BJ (cell line): ENCODE data around the gene PRR35. TPM values are rescaled to one million over a fixed set of nuclear protein-coding genes. Genes with fewer than 3 reads are reported as not detected.

Experiments
- CTCF ChIA-PET: fragments of 350-600 bp; formaldehyde crosslinking; extraction: SDS; loops from one replicate; lab custom pipeline; 2021; ENCODE audit warnings: antibody characterized with exemption, inconsistent platforms; lab: Yijun Ruan, JAX
- POLR2A ChIA-PET: fragments of 300-600 bp; sonication (Branson Sonifier 250); formaldehyde crosslinking; extraction: SDS; loops from one replicate; lab custom pipeline; 2021; ENCODE audit warnings: antibody characterized with exemption; lab: Charles Lee
- DNase-seq: peaks from one replicate; pipeline ENCODE4 v3.0.0-alpha.2; 2011; ENCODE audit warnings: low read depth
- H3K27me3 ChIP-seq: 2 replicates; pipeline ENCODE4 v1.6.0; 2011; ENCODE audit warnings: low read length; ENCODE audit not compliant: control insufficient read depth, insufficient read depth
- H3K36me3 ChIP-seq: 2 replicates; pipeline ENCODE4 v1.5.1; 2011; ENCODE audit warnings: low read length; ENCODE audit not compliant: control insufficient read depth, insufficient read depth
- H3K4me3 ChIP-seq: 2 replicates; pipeline ENCODE4 v1.5.1; 2011; ENCODE audit warnings: low read depth, mild to moderate bottlenecking, control low read depth, low read length
- polyA plus RNA-seq: library from polyadenylated mRNA; depleted of rRNA; stranded (reverse); fragments of >200 nt; gene quantifications from 2 replicates; pipeline ENCODE4 v1.2.3, GENCODE V29; 2011
- TF ChIP-seq, protein P1 (sequence below): IDR thresholded peaks from 2 replicates; pipeline ENCODE4 v1.5.1; 2011; ENCODE audit warnings: low read depth, mild to moderate bottlenecking, control low read depth, inconsistent platforms, low read length, moderate library complexity; ENCODE audit not compliant: insufficient read depth

PRR35 gene
- polyA plus RNA-seq, 1 experiment: not detected

DNA sequence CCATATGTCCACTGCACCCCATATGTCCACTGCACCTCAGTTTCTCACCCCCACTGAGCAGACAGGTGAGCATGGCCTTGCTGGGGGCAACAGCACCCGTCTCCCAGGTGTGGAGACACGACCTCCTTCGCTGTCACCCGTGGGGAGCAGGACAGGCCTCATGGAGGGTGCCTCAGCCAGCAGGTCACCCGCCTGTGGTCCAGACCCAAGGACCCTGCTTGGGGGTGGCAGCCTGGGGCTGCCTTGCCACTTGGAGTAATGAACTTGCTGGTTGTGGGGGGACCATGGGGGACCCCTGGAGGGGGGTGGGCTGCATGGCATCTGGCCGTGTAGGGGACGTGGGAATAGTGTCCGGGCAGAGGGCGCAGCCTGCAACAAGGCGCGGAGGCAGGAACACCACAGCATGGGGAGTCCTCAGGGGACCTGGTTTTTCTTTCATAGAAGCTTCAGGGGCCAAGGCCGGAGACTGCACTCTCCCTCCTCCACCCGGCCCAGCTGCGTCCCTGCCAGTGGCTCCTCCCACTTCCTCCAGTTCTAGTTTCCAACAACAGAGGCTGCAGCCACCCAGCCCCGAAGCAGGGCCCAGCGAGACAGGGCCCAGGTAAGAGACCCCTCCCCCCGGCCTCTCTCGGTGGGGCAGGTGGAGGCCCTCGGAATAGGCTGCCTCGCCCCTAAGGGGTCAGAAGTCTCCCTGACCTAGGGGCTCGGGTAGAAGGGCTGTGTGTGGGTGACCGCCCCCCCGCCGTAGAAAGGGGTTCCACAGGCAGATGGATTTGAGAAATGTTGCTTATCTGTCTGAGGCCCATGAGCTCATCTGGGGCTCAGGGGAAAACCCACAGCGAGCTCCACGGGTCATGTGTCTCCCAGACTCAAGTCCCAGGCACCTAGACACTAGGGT, 6.5 kb downstream of the PRR35 start, which contains the start of gene NHLRC4:
TSS of gene NHLRC4 (plus strand) at position 531 of the 898 bp plus-strand sequence. CDS start 1,043 bp downstream, outside the sequence.
- ChIA-PET CTCF (interaction anchor here (1.0 kb wide), 1 partner anchor 12 kb away, joined by 5 read pairs; no protein-coding TSS in a partner anchor), POLR2A (no interaction called here)
- Histone ChIP-seq H3K4me3 (peak within 1 kb of the TSS; percentile 16), H3K36me3 (no peaks in the 10 kb centered on the region), H3K27me3 (peaks cover 4% of the 10 kb centered on the region)
- TF ChIP-seq, protein P1, sequence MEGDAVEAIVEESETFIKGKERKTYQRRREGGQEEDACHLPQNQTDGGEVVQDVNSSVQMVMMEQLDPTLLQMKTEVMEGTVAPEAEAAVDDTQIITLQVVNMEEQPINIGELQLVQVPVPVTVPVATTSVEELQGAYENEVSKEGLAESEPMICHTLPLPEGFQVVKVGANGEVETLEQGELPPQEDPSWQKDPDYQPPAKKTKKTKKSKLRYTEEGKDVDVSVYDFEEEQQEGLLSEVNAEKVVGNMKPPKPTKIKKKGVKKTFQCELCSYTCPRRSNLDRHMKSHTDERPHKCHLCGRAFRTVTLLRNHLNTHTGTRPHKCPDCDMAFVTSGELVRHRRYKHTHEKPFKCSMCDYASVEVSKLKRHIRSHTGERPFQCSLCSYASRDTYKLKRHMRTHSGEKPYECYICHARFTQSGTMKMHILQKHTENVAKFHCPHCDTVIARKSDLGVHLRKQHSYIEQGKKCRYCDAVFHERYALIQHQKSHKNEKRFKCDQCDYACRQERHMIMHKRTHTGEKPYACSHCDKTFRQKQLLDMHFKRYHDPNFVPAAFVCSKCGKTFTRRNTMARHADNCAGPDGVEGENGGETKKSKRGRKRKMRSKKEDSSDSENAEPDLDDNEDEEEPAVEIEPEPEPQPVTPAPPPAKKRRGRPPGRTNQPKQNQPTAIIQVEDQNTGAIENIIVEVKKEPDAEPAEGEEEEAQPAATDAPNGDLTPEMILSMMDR: no peak
- no peak for DNase-seq

DNA sequence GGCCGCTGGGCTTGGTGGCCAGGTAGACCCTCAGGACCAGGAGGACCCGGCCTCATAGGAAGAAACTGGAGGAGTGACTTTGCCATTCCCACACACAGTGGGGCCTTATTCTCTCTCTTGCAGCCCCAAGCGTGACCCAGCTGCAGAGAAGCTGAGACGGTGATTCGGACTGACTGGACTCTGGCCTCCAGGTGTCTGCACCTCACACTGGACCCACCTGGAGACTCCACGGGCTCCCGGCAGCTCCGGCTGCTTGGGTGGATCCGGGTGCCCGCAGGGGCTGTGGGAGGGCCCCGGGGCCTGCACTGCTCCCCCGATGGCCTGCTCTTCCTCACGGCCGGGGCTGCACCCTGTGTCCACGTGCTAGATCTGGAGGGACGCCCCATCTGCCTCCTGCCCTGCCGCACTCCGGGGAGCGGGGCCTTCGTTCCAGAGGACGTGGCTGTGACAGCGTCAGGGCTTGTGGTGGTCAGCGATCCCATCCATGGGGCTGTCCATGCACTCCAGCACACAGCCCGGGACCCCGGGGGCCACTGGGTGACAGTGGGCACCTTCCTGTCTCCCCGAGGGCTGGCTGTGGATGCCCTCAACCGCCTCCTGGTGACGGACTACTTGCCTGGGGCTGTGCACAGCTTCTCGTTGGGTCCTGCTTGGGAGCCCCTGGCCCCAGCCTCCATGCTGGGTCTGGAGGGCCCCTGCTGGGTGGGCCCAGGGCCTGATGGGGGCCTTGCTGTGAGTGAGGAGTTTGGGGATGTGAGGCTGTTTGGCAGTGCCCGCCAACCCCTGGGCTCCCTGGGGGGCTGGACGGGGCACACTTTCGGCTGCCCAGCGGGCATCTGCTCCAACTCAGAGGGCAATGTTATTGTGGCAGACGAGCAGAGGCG, 7.4 kb downstream of the PRR35 start:
- no peak for DNase-seq
- TF ChIP-seq, protein P1: no peak
- no peak overlapping the region for H3K4me3 ChIP-seq
- ChIA-PET CTCF (interaction anchor here (1.0 kb wide), 2 partner anchors 11 to 12 kb away, joined by 3 to 5 read pairs; no protein-coding TSS in a partner anchor), POLR2A (no interaction called here)
- no peaks in the 10 kb centered on the region; the same call in 1 of the 2 replicates for H3K27me3 ChIP-seq
- H3K36me3 ChIP-seq: peaks cover 2% of the 10 kb centered on the region

DNA sequence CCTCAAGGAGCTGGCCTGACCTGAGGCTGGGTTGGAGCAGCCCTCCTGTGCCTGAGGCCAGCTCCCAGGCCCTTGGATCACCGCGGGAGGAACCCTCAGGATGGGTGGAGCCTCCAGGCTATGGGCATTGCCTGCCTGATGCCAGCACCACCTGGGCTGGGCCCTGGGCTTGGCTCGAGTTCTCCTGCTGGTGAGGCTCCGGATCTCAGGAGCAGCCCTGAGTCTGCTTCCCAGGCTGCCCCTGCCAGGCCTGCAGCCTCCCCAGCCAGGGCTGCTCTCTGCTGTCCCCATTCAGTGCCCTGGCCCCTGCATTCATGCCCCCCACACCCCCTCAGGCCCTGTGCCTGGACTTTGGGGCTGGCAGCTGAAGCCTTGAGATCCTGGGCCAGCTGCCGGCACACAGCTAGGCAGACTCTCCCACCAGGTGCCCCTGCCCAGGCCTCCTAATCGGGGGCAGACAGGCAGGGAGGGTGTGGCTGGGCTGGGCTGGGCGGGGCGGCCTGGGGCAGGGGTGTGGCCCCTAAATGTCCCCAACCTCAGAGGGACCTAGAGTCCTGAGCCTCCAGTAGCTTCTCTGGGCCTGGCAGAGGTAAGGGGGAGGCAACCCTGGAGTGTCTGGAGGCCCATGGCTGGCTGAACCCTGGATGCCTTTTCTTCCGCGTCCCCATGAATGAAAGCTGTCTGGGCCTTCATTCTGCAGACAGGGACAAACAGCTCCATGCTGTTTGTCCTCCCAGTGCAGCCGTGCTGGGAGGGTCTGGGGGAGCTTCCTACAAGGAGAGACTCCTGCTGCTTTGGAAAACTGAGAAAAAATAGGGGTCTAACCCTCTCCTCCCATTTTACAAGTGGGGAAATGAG, 8.4 kb downstream of the PRR35 start:
- TF ChIP-seq, protein P1: no peak
- Histone ChIP-seq H3K4me3 (no peak overlapping the region; the same call in 1 of the 2 replicates), H3K36me3 (peaks cover 2% of the 10 kb centered on the region), H3K27me3 (no peaks in the 10 kb centered on the region)
- CTCF ChIA-PET: interaction anchor here (0.9 to 1.0 kb wide), 2 partner anchors 13 kb away, joined by 3 read pairs; no protein-coding TSS in a partner anchor
- POLR2A ChIA-PET: no interaction called here
- no peak for DNase-seq

DNA sequence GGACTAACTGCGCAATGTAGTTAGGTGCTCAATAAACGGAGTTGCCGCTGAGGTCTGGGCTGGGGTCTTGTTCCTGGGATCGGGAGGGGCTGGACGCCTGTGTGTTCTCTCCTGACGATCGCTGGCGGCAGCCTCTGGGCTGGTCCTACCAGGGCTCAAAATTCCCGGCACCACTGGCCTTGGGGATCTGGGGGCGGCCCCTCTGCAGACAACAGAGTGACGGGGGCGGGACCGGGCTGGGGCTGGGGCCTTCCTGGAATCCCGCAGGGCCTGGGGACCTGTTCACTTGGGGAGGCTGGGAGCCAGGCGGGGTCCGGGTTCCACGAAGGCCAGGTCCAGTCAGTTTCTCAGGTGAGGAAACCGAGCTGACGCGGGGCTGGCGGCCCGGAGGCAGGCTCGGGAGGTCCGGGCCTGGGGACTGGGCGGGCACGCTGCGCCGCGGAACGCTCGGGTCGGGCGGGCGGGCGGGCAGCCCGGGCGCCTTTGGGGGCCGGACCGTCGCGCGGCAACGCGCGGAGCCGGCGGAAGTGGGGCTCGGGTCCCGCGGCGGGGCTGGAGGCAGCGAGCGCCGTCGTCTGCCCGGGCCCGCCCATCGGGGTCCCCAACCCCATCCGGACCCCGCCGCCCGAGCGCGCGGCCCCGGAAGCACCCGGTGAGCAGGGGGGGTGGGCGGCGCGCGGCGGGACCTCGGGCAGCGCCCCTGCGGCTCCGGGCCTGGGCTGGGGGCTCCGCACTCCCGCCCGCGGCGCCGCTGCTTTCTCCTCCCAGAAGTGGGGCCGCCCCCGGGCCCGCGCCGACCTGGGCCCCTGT, 9.5 kb downstream of the PRR35 start, which contains the start of gene PIGQ:
TSS of gene PIGQ (plus strand) at position 524 of the 810 bp plus-strand sequence. CDS start 4,107 bp downstream, outside the sequence.
- H3K36me3 ChIP-seq: peaks cover 8% of the 10 kb centered on the region
- H3K4me3 ChIP-seq: peak within 1 kb of the TSS; percentile 81
- no peak for DNase-seq
- CTCF ChIA-PET: interaction anchor here (0.9 kb wide), 1 partner anchor 14 kb away, joined by 3 read pairs; no protein-coding TSS in a partner anchor
- TF ChIP-seq, protein P1: no peak
- POLR2A ChIA-PET: interaction anchor here (0.5 kb wide), 1 partner anchor 217 kb away, joined by 5 read pairs; the partner anchor contains the start of gene AXIN1
- H3K27me3 ChIP-seq: no peaks in the 10 kb centered on the region
